ENCODE data around the gene PCDH20.

PCDH20 gene

GRCh38 chr13:61415749-61416148 lies at the start of gene PCDH20:
Gene PCDH20 (minus strand): TSS chr13:61415849. CDS start chr13:61415158, 691 bp downstream.
- Histone ChIP-seq H3K4me3 (peak within 1 kb of the TSS; percentile 50 to 58), H3K36me3 (no peaks in the 10 kb centered on the region), H3K27me3 (no peaks in the 10 kb centered on the region), H3K27ac (peak within 1 kb of the TSS; percentile 21 to 75), H3K9me3 (no peaks in the 10 kb centered on the region), H3K4me1 (peaks cover 0 to 30% (median 8%) of the 10 kb centered on the region in 4 donors)
- DNase-seq, result no peak
- intact Hi-C loops (cut with DNase I; ENCODE audit: low total_unique reads), result loop anchor here (10.0 kb wide), 1 partner anchor 761 kb away; no protein-coding TSS in a partner anchor
- TF ChIP-seq CTCF (IDR thresholded peaks at IDR 0.05), result no peak

GRCh38 chr13:61463024-61463423 lies 47.4 kb upstream of the PCDH20 start:
- Histone ChIP-seq H3K27ac (no peak overlapping the region), H3K4me1 (no peaks in the 10 kb centered on the region), H3K36me3 (no peaks in the 10 kb centered on the region), H3K9me3 (no peaks in the 10 kb centered on the region), H3K27me3 (no peaks in the 10 kb centered on the region), H3K4me3 (no peak overlapping the region)
- no peak for TF ChIP-seq CTCF (IDR thresholded peaks at IDR 0.05)
- DNase-seq, result no peak
- intact Hi-C loops (cut with DNase I; ENCODE audit: low total_unique reads), result no loop called here

- Histone ChIP-seq H3K27me3 (no peaks in the 10 kb centered on the region), H3K36me3 (no peaks in the 10 kb centered on the region), H3K4me3 (no peak overlapping the region), H3K4me1 (no peaks in the 10 kb centered on the region), H3K9me3 (no peaks in the 10 kb centered on the region), H3K27ac (no peak overlapping the region)
- no peak for DNase-seq
- intact Hi-C loops (cut with DNase I; ENCODE audit: low total_unique reads), result no loop called here
- no peak for TF ChIP-seq CTCF (IDR thresholded peaks at IDR 0.05)
Observed at GRCh38 chr13:61453121-61453520, 37.5 kb upstream of the PCDH20 start.

GRCh38 chr13:61432029-61432428 lies 16.4 kb upstream of the PCDH20 start:
- no peaks in the 10 kb centered on the region for H3K4me1 ChIP-seq
- H3K9me3 ChIP-seq, result no peaks in the 10 kb centered on the region
- DNase-seq, result no peak
- intact Hi-C loops (cut with DNase I; ENCODE audit: low total_unique reads), result no loop called here
- no peak for TF ChIP-seq CTCF (IDR thresholded peaks at IDR 0.05)
- H3K27me3 ChIP-seq, result no peaks in the 10 kb centered on the region
- H3K4me3 ChIP-seq, result no peak overlapping the region
- no peak overlapping the region for H3K27ac ChIP-seq
- no peaks in the 10 kb centered on the region for H3K36me3 ChIP-seq

GRCh38 chr13:61423915-61424314 lies 8.3 kb upstream of the PCDH20 start:
- Histone ChIP-seq H3K27ac (peak overlapping the region; percentile 52 to 65), H3K4me3 (no peak overlapping the region), H3K4me1 (peaks cover 0 to 19% (median 0%) of the 10 kb centered on the region in 4 donors), H3K9me3 (no peaks in the 10 kb centered on the region), H3K36me3 (no peaks in the 10 kb centered on the region), H3K27me3 (no peaks in the 10 kb centered on the region)
- TF ChIP-seq CTCF (IDR thresholded peaks at IDR 0.05), result no peak
- no peak for DNase-seq
- intact Hi-C loops (cut with DNase I; ENCODE audit: low total_unique reads), result no loop called here

GRCh38 chr13:61417086-61417570 lies 1.5 kb upstream of the PCDH20 start:
- Histone ChIP-seq H3K9me3 (no peaks in the 10 kb centered on the region), H3K4me1 (peaks cover 0 to 29% (median 8%) of the 10 kb centered on the region in 4 donors), H3K27me3 (no peaks in the 10 kb centered on the region), H3K27ac (no peak overlapping the region), H3K36me3 (no peaks in the 10 kb centered on the region), H3K4me3 (no peak overlapping the region)
- no peak for TF ChIP-seq CTCF (IDR thresholded peaks at IDR 0.05)
- no peak for DNase-seq
- intact Hi-C loops (cut with DNase I; ENCODE audit: low total_unique reads), result loop anchor here (10.0 kb wide), 1 partner anchor 762 kb away; no protein-coding TSS in a partner anchor

Measured in tibial artery (tissue), 4 donors.